Measurements from ENCODE around the gene ARRB1.
A peak's percentile ranks its signal among the peaks of the same experiment; 100 is the strongest.
"Not testable (repeated sequence)": the region's sequence is repeated elsewhere in the genome, so short reads cannot be mapped to it uniquely, and the experiment has no call there.

Gene ARRB1

GRCh38 chr11:75342966-75343870 is 8.2 kb downstream of the ARRB1 start:
- no peak for DNase-seq

DNA sequence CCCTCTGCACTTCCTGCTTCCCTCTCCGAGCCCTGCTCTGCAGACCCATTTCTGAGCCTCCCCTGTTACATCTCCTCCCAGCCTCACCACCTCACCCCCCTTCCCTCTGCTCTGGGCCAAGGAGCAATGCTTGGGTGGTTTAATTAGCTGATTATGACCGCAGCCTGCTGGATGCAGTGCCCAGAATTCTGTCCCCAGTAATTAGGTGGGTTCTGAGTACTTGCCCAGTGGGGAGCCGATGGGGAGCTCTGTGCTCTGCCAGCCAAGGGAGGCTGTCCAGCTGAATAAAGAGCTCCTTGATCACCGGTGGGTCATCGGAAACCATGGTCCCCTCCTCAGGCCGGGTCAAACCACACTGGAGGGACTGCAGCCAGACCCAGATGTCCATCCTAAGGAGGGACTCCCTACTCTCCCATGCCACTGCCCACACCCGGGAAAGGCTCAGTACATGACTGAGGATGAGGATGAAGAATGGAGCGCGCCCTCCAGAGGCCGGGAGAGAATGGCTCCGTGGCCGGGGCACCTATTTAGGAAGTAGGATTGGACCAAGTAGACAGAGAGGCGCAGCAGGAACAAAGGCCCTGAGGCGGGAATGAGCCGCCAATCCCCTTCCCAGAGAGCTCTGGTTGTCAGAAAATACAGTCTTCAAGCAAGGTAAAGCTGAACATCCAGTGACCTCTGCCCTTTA is 9.1 kb downstream of the ARRB1 start:
- no peak for DNase-seq

DNA sequence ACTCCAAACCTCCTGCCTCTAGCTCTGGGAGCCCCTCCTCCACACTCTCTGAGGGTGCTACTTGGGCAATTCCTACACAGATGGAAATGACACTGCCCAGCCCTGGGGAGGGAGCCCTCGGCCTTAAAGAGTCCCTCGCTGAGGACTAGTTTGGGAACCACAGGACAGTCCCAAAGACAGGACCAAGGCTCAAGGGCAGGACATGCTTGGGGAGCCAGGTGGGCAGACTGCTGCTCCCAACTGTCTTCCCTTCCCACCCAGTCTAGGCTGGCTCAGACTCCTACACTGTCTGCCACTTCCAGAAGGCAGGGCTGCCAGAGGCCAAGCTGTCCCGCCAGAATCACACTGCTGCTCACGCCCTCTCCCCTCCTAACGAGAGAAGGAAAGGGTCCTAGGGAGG is 9.8 kb downstream of the ARRB1 start:
- no peak for DNase-seq

DNA sequence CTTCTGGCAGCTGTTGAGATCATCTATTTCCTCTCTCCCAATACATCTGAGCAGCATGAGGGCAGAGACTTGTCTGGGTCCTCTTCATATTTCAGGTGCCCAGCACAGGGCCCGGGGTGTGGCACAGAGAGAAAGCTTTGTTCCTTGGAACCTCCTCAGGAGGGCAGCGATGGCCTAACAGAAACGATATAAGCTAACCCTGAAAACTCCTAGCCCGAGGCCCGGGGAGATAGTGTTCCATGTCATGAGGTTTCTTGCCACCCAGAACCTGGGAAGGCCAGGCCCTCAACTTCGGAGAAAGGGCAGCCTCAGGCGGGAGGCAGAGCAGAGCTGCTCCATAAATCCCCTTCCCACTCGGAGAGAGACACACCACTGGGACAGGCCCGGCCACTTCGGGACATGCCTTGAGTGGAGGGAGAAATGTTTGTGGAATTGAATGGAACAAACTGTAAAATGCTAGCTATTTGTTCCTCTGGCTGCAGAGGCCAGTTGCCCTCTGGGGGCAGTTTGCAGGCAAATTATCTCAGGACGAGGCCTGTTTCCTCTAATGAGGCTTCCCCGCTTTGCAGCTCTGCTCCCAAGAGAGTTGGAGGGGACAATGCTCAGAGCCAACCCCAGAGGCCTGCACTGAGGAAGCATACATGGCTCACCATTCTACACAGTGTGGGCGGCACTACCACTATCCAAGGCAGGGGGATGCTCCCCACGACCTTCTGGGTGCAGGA is 11.6 kb downstream of the ARRB1 start:
- DNase-seq = no peak

- no peak for DNase-seq
These were observed 12.8 kb downstream of the ARRB1 start for GRCh38 chr11:75338516-75339208.

- no peak for DNase-seq
These were observed 14.2 kb downstream of the ARRB1 start for GRCh38 chr11:75337195-75337654.

- DNase-seq = no peak
These were observed 16.5 kb downstream of the ARRB1 start for GRCh38 chr11:75334976-75335375.

DNA sequence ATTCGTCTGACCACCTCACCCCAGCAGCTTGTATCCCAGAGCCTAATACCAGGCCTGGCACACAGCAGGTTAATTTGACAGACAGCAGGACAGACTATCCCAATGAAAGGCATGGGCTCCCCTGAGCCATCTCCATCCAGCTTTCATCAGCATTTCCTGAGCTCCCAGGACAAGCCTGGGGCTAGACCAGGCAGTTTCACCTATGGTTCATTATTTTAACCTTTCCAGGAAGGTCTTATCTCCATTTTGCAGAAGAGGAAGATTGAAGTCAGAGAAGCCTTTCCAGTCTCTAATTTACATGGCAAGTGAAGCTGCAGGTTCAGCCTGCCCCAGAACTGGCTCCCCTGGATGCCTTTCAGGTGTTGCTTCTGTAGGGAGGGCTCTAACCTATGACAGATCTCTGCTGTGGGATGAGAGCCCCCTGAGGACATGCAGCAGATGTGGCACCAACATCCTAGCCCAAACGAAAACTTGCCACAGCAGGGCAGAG is 17.0 kb downstream of the ARRB1 start:
- DNase-seq = no peak

DNA sequence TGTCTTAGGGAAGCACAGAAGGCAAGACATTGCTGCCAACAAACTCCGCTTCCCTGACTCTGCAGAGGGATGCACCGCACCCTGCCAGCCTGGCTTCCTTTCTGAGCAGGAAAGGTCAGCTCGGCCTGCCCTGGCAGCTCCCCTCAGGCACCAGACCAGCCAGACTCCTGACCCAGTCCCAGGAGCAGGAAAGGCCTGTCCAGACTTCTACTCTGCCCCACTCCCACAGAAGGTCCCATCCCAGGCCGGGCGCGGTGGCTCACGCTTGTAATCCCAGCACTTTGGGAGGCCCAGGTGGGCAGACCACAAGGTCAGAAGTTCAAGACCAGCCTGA is 17.7 kb downstream of the ARRB1 start:
- DNase-seq = no peak

GRCh38 chr11:75333022-75333806 is 18.2 kb downstream of the ARRB1 start:
- DNase-seq = no peak

DNA sequence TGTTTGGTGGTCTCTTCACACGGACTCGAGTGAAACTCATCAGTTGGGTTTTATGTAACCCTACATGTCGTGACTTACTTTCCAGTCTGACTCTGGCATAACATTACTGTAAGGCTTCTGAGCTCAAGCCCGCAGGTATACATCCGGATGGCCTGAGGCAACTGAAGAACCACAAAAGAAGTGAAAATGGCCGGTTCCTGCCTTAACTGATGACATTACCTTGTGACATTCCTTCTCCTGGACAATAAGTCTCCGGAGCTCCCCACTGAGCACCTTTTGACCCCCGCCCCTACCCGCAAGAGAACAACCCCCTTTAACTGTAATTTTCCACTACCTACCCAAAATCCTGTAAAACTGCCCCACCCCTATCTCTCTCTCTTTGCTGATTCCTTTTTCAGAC is 19.7 kb downstream of the ARRB1 start:
- DNase-seq = not testable (repeated sequence)

DNA sequence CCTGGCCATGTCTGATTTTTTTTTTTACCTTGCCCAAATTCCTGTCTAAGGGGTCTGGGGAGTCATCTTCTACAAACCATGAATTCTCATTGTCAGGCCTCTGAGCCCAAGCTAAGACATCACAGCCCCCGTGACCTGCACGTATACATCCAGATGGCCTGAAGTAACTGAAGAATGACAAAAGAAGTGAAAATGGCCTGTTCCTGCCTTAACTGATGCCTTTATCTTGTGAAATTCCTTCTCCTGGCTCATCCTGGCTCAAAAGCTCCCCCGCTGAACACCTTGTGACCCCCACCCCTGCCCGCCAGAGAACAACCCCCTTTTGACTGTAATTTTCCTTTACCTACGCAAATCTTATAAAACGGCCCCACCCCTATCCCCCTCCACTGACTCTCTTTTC is 20.2 kb downstream of the ARRB1 start:
- DNase-seq = not testable (repeated sequence)

DNA sequence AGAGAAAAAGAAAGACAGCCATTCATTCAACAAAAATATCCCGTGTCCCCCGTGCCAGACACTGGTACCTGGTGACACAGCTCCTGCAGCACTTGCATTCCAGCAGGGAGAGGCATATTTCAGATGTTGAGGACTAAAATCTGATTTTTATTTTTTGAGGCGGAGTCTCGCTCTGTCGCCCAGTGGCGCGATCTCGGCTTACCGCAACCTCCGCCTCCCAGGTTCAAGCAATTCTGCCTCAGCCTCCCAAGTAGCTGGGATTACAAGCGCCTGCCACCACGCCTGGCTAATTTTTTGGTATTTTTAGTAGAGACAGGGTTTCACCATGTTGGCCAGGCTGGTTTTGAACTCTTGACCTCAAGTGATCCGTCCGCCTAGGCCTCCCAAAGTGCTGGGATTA is 20.6 kb downstream of the ARRB1 start:
- DNase-seq = not testable (repeated sequence)

GRCh38 chr11:75330291-75330690 is 21.2 kb downstream of the ARRB1 start:
- no peak for DNase-seq

- no peak for DNase-seq
These were observed 22.8 kb downstream of the ARRB1 start for GRCh38 chr11:75328426-75329277.

- no peak for DNase-seq
These were observed 25.0 kb downstream of the ARRB1 start for GRCh38 chr11:75326439-75326810.

- peak; percentile 78 for DNase-seq
These were observed 25.6 kb downstream of the ARRB1 start for GRCh38 chr11:75325713-75326438.

DNA sequence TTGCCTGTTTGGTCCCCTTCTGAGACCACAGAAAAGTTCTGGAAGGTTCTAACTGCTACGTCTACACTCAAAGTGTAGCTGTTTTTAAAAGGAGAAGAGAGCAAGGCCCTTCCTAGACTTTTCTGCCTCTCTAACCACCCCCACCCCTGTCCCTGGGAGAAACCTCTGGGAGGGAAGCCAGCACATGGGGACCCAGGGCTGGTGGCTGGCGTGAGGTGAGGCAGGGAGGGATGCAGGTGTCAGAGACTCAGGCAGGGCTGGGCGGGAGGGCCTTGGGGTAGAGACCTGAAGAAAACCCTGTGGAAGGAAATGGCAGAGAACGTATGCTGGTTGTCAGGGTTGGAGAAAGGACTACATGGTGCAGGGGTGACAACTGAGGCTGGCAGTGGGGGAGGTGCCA is 26.7 kb downstream of the ARRB1 start:
- no peak for DNase-seq

DNA sequence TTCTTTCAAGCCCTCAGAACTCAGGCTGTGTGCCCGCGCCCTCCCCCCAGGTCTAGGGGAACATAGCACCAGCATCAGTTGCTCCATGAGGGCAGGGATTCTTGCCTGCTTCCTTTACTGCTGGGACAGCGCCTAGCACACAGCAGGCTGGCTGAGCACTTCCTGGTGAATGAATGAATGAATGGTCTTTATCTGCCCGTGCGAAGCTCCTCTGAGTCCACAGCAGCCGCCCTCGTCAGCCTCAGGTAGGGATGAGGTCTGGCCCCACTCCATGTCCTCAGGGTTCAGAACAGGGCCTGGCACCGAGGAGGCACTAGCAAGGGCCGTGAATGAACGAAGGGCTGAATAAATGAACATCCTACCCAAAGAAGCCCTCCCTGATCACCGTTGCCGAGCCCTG is 27.3 kb downstream of the ARRB1 start:
- no peak for DNase-seq

GRCh38 chr11:75323609-75324008 is 27.9 kb downstream of the ARRB1 start:
- no peak for DNase-seq
